Measurements from ENCODE around the gene UBA6. TPM values are rescaled to one million over a fixed set of nuclear protein-coding genes. Genes with fewer than 3 reads are reported as not detected.
A peak's percentile ranks its signal among the peaks of the same experiment; 100 is the strongest.
"Not testable (repeated sequence)": the region's sequence is repeated elsewhere in the genome, so short reads cannot be mapped to it uniquely, and the experiment has no call there.

Gene UBA6
- 10 to 100 TPM; 33.7 to 48.9 TPM for total RNA-seq
- long read RNA-seq, donor 1, full-length matches to known transcripts = 3 of 9 reads
- long read RNA-seq, donor 1, partial matches to known transcripts = 4 of 9 reads
- long read RNA-seq, donor 1, other reads (novel, unspliced or antisense) = 2 of 9 reads
- long read RNA-seq, donor 2, partial matches to known transcripts = 4 of 6 reads
- long read RNA-seq, donor 2, other reads (novel, unspliced or antisense) = 2 of 6 reads

DNA sequence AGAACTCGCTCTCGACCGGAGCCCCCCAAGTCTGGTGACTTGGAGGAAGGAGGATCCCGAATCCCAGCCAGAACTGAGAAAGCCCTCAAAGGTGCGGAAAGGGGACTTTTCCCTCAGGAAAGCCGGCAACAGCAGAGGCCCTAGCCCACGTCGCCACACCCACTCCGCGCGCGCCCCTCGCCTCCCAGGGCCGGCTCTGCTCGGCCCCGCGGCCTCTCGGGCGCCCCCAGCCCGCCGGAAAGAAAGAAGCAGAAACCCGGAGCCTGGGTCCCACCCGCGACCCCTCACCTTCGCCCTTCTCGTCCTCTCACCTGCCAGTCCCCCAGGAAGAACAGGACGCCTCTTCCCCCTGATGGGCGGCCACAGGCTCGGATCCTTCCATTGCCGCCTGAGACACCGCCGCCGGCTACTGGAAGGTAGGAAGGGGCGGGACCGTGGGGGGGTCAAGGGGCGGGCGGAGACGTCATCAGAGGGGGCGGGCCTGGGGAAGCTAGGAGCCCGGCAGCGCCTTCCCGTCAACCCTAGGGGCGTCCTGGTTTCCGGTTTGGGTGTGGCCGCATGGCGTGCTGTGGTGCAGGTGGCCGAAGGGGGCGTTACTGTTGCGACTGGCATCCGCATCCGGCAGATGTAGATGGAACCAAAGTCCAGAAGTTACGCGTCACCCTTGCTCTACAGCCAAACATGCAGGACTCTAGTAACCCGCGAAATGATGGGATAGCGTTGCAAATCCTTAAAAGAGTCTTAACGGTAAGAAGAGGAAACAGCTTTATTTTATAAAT, at the start of gene UBA6:
Gene UBA6 (minus strand): TSS at position 418 of the 779 bp plus-strand sequence. CDS start 36 bp downstream, at position 382.
- peak; percentile 99 for DNase-seq (ENCODE audit: low spot score)
- intact Hi-C loops (cut with DNase I) = no loop called here

DNA sequence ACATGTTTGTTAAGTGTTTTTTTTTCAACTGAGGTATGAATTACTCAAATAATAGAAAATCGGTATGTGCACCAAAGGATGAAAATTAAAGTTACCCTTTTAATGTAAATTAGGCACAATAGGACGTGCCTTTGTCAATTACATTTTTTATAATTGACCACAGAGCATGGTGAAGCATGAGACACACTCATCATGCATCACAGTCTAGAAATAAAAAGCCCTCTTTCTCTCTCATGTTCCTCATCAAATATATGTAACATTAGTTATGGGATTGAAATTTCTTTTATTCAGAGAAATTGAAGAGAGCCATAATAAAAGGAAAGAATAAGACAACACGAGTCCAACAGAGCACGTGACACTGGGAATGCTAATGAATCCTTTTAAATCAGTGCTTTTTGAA, 49.7 kb upstream of the UBA6 start:
- no peak for DNase-seq (ENCODE audit: low spot score)
- intact Hi-C loops (cut with DNase I) = no loop called here

DNA sequence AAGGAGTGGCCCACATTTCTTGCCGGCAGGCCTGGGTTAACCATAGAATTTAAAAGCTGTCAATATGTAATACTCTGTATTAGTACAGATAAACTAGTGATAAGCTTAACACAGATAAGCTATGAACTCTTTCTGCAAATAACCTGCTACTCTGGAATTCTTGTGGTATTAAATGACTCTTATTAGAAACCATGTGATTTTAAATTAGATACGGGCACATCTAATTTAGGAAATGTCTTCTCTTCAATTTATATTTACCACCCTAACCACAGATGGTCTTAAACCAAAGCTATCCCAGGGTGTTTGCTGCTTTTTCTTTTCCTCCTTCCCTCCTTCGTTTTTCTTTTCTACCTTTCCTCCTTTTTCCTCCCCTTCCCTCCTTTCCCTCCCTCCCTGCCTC, 48.3 kb upstream of the UBA6 start:
- DNase-seq (ENCODE audit: low spot score) = no peak
- intact Hi-C loops (cut with DNase I) = no loop called here

DNA sequence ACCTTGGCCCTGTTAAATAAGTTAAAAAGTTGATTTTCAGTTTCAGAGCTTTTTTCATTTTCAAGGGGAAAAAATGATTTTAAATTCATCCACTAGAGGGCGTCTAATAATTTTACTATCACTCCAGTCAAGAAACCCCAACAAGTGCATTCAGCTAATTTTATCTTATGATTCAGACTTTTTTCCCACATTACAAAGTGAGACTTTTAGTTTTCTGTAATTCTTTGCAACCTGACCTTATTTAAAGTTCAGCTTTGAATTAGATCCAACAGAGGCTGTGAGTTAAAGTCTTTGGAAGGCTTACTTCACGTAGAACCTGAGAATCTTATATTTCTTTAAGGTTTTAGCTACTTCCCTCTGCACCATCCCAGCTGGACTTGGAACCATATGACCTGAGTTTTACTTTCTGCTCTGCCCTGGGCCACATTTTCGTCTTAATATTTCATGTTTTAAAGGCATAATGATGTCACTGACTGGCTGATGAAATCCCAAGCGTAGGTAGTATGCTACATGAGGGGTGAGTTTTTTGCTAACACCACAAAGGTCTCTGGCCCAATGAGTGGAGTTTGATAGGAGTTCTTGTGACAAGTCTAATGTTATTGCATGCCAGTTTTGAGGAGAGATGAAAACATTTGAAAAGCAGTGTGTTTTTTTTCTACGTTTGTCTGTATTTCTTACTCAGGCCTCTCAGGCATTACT, 46.0 kb upstream of the UBA6 start:
- no peak for DNase-seq (ENCODE audit: low spot score)
- intact Hi-C loops (cut with DNase I) = no loop called here

DNA sequence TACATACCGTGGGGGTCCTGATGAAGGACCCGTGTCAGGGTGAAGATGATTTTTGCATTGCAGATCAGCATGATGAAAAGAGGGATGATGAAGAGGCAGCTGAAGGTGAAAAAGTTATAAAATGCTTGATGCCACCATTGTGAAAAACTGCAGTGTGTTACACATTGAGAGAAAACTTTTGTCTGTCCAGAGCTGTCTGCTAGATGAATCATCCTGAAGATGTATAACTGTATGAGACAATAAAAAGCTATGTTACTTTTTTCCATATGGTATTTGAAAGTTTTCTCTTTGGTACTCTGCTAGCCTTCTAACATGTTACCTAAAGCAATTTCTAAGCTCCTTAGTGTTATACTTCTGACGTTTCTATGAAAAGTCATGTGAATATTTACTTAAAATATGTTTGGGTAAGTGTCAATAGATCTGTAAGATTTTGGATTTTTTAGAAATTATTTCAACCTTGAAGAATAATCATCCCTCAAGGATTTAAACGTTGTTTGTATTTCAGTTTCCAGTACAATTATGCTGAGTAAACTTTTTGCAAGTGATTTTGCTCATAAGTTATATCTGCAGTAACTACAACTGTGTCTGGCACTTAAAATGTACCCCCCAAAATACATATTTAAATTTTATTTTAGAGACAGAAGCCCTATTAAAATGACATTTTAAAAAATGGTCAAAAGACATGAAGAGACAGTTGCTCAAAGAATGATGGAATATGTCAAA, 43.8 kb upstream of the UBA6 start:
- intact Hi-C loops (cut with DNase I) = no loop called here
- no peak for DNase-seq (ENCODE audit: low spot score)

DNA sequence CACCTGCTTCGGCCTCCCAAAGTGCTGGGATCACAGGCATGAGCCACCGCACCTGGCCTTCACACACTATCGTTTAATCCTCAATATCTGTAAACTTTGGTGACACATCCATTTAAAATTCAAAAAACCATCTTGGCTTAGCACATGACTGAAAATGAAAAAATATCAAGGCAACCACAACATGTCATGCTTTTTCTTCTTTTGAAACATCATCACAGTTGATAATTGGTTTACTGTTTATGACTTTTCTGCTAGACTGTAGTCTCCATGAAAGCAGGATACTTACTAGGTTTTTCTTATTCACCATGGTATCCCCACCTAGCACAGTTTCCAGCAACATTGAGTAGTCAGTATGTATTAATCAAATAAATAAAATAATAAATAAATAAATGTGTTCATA, 42.2 kb upstream of the UBA6 start:
- no peak for DNase-seq (ENCODE audit: low spot score)
- intact Hi-C loops (cut with DNase I) = no loop called here

DNA sequence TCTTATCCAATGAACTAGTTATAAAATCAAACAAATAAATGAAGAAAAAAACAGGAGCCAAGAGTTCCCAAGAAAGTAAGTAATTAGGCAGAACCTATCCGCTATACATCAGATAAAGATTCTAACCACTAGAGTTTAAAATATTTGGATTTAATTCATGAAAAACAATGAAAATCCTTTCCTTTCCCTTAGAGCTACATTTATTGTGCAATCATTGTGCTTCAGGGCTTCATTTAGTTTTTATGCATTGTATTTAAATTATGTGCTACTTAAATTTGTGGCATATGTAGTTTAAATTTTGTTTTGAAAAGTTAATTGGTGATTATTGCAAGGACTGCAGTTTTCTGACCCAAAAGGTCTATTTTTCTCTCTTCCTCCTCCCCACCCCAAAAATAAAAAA, 35.3 kb upstream of the UBA6 start:
- no peak for DNase-seq (ENCODE audit: low spot score)
- intact Hi-C loops (cut with DNase I) = no loop called here

DNA sequence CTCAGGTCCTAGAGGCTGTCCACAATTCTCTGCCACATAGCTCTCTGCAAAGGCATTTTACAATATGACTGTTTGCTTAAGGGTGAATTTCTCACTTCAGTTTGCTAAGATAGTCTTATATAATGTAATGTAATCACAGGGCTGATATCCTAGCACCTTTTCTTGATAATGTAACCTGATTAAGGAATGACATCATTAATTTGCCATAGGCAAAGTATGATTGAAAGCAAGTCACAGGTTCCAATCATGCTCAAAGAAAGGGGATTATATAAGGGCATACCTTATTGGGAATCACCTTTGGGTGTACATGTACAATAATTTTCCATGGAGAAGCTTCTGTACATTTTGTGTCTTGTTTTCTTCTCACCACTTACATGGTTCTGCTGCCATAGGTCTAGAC, 34.4 kb upstream of the UBA6 start:
- no peak for DNase-seq (ENCODE audit: low spot score)

DNA sequence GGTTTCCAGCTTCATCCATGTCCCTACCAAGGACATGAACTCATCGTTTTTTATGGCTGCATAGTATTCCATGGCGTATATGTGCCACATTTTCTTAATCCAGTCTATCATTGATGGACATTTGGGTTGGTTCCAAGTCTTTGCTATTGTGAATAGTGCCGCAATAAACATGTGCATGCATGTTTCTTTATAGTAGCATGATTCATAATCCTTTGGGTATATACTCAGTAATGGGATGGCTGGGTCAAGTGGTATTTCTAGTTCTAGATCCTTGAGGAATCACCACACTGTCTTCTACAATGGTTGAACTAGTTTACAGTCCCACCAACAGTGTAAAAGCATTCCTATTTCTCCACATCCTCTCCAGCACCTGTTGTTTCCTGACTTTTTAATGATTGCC, 29.6 kb upstream of the UBA6 start:
- DNase-seq (ENCODE audit: low spot score); intact Hi-C loops (cut with DNase I): not testable (repeated sequence)

More for the DNA sequence above, 34.4 kb upstream of the UBA6 start:
- intact Hi-C loops (cut with DNase I) = no loop called here

DNA sequence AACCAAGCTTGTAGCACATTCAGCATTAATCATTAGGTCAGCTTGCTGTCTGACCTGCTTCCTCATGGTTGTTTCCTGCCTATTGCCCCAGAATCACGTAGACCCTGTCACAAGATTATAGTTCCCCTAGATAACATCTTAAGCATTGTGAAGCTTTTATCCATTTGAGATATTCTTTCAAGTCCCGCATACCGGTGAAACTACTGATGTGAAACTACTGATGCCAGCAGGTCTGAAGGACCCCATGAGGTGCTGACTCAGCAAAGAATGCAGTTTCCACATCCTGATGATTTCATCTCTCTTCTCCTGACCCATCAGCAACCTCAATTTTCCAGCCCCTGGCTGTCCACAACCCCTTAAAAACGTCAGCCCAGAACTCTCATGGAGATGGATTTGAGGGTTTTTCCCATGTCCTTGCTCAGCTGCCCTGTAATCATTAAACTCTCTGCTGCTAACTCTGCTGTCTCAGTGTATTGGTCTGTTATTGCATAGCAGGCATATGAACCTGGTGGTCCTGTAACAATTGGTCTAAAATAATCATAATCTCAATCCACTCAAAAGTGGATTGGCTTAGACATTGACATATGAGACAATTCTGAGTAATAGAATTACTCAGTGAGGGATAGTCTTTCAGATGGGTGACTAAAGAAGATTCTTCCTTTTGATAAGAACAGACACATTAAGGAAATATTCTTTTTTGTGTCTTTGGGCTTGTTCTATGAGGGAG, 26.3 kb upstream of the UBA6 start:
- intact Hi-C loops (cut with DNase I) = loop anchor here in 1 of 2 donors (5.0 kb wide), 1 partner anchor 340 kb away; no protein-coding TSS in a partner anchor
- no peak for DNase-seq (ENCODE audit: low spot score)

DNA sequence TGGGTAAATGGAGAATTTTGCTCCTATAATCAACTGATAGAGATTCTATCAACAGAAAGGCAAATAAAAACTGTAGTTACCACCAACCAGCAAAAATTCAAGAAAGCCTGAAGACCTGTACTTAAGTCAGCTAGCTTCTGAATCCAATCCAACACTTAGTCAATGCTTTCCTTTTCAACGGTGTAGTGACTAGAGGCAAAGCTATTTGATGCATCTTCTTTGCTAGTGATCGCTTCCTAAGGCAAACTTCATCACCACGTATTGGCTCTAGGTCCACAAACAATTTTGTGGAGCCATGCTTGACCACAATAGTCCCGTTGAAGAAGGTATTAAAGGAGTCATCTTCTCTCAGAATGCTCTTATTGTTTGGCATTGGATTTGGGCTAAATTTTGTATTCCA, 25.0 kb upstream of the UBA6 start:
- intact Hi-C loops (cut with DNase I) = loop anchor here in 1 of 2 donors (5.0 kb wide), 1 partner anchor 339 kb away; no protein-coding TSS in a partner anchor
- no peak for DNase-seq (ENCODE audit: low spot score)

DNA sequence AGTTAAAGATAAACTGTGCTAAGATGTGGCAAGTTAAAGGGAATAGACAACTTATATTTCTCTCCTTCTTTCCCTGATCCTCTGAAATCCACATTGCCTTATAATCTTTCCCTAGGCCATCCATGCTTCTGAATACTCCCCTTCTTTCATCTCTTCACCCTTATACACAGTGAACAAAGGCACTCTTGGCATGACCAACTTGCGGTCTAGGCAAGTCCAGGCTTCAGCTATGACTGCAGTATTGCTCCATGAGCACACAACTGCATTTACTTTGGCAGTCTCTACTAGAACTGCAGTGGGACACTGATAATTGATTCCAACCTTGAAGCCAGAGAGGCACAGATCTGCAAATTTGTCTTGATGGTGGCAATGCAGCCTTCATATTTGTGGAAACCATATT, 24.2 kb upstream of the UBA6 start:
- DNase-seq (ENCODE audit: low spot score) = no peak
- intact Hi-C loops (cut with DNase I) = loop anchor here in 1 of 2 donors (5.0 kb wide), 1 partner anchor 338 kb away; no protein-coding TSS in a partner anchor

DNA sequence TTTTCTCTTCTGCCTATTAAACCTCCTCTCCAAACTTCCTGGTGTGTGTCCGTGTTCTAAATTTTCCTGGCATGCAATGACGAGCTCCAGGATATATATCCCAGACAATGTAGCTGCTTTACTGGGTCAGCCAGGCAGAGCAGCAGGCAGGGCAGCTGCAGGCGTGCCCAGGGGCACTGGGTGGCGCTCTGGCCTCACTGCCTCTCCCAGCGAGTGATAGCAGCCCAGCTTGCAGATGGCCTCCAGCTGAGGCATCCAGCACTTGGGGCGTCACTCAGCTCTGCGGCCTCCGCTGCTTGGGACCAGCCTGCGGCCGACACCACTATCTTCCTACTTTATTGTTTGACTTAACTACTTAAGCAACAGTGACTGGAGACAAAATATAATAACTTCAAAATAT, 23.0 kb upstream of the UBA6 start:
- DNase-seq (ENCODE audit: low spot score) = no peak
- intact Hi-C loops (cut with DNase I) = no loop called here

DNA sequence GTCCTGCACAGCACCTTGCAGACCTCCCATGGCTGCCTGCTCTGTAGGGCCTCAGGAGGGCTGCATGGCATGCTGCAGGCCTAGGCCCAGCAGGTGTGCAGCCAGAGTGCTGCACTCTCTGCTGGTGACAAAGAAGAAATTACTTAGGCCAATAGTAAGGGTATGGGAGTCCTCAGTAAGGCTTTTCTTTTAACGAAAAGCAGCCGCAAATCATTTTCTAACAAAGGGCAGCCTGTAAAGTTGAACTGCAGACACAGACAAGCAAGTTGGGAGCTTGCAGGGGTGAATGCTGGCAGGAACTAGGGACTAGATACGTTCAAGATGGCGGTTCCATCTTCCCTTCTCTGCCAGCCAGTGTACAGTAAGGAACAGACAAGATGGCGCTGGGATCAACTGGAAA, 22.4 kb upstream of the UBA6 start:
- intact Hi-C loops (cut with DNase I) = no loop called here

DNA sequence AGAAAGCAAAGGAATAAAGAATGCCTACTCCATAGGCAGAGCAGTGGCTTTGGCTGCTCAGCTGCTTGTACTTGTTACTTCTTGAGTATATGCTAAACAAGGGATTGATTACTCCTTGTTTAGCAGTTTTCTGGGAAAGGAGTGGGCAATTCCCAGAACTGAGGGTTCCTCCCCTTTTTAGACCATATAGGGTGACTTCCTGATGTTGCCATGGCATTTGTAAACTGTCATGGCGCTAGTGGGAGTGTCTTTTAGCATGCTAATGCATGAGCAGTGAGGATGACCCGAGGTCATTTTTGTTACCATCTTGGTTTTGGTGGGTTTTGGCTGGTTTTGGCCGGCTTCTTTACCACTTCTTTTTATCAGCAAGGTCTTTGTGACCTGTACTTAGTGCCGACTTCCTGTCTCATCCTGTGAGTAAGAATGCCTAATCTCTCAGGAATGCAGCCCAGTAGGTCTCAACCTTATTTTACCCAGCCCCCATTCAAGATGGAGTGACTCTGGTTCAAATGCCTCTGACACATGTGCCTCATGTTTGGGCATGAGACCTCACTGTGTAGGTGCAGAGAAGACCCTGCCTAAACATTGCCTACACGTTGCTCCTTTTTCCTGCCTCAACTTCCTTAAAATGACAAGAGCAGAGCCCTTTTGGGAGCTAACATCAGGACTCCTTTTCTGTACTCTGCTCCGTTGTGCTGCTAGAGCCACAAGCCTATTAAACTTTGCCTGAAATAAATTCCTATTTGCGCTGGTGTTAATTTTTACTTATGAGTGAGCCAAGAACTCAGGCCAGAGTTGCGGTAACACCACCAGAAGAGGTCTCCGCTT, 21.0 kb upstream of the UBA6 start:
- intact Hi-C loops (cut with DNase I) = no loop called here
- DNase-seq (ENCODE audit: low spot score) = no peak

More for the DNA sequence above, 22.4 kb upstream of the UBA6 start:
- DNase-seq (ENCODE audit: low spot score) = no peak

DNA sequence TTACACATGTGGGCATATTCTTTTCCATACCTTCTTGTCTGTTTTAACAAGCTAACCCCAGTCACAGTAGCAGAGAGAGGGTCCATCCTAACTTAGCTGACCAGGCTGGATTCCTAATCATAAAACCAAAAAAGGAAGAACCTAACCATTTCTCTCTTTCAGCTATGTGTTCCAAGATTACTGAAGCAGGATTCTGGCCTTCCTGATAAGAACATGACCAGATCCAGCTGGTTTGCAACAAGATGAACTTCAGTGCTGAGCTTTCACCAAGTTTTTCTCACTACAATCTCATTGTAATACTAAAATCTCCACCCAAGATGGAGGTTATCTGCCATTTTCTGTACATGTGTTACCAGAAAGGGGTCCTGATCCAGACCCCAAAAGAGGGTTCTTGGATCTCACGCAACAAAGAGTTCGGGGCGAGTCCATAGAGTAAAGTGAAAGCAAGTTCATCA, 20.4 kb upstream of the UBA6 start:
- intact Hi-C loops (cut with DNase I) = no loop called here
- no peak for DNase-seq (ENCODE audit: low spot score)

DNA sequence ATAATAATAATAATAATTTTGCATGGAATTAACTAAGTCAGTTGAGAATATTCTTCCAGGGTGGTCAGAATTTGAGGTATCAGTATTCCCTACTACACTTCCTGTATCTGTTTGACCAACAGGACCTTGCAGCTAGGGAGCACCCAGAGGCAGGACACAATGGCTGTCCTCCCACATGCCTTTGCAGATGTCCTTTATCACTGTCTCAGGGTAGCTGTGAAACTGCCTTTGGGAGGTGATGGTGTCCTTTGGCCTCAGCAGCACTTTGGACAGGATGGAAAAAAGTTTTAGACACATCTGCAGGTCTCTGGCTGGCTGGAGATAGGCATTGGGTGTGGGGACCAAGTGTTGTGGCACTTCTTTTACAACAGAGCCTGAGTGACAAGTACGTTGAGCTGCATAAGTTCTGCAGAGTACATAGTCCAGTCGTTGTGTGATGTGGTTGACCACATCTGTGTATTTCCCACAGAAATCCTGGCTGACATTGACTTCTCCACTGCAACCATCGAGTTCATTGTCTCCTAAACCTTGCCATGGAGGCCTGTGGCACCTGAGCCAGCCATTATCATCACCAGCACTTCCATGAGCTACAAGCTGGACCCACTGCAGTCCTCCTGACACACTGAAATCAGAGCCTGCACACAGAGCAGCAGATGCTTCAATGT, 19.1 kb upstream of the UBA6 start:
- intact Hi-C loops (cut with DNase I) = no loop called here
- no peak for DNase-seq (ENCODE audit: low spot score)

DNA sequence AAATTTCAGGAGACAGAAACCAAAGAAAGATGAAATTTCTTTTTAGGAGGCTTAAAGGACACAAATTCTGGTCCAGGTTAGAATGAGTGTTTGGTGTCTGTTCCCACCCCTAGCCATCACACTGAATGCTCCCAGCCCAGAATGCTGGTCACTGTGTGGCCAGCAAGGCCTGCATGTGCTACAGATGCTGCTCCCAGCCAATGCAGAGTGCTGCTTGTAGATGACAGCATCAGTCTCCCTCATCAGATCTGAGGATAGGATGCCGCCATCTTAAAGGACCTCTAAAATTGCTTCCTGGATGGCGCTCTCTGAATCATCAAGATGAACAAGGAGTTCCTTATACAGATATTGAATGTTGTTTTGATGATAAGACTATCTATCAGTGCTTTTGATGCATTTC, 17.9 kb upstream of the UBA6 start:
- DNase-seq (ENCODE audit: low spot score) = no peak
- intact Hi-C loops (cut with DNase I) = no loop called here
